Testis (tissue), 2 donors: ENCODE data around the gene MEIOB.

Experiments used
- POLR2A ChIP-seq: fragments of 450-650 bp; IDR thresholded peaks from one replicate; pipeline ENCODE4 v1.6.1; 2017; ENCODE audit warnings: antibody characterized with exemption, mild to moderate bottlenecking, moderate library complexity
- TF ChIP-seq, protein P1 (sequence below), 3 experiments: fragments of 450-650 bp in 2 of 3; fragments of 200-600 bp in 1 of 3; sonication (generic) in 1 of 3; IDR thresholded peaks; one replicate each; pipeline ENCODE4 v1.5.1; 2016 to 2019; ENCODE audit warnings: antibody characterized with exemption in 3 of 3, mild to moderate bottlenecking in 2 of 3, moderate library complexity in 1 of 3

DNA sequence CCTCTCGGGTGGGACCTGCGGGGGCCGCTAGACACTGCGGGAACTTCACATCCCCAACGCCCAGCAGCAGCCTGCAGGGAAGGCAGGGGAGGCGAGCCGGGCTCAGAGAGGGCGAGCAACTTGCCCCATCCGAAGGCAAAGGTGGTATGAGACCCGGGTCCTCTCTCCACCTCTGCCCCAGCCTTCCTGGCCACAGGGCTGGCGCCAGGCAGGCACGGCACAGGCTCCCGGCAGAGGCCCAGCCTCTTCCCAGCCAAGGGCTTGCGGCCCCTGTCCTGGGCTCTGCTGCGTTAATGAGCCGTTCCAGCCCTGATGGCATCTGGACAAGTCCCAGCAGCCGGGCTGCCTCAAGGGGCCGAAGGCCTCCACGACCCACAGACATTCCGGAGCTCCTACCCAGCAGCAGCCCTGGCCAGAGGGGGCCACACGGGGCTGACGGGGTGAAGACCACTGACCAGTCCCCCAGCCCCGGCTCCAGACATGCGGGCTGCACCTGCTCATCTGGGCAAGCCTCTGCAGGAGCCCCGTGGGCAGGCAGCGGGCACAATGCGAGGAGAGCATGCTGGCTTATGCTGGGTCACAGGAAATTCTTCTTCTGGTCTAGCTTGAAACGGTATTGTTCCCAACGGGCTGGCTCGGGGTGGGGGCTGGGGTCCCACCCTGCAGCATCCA lies 47.5 kb upstream of the MEIOB start:
- TF ChIP-seq, protein P1, sequence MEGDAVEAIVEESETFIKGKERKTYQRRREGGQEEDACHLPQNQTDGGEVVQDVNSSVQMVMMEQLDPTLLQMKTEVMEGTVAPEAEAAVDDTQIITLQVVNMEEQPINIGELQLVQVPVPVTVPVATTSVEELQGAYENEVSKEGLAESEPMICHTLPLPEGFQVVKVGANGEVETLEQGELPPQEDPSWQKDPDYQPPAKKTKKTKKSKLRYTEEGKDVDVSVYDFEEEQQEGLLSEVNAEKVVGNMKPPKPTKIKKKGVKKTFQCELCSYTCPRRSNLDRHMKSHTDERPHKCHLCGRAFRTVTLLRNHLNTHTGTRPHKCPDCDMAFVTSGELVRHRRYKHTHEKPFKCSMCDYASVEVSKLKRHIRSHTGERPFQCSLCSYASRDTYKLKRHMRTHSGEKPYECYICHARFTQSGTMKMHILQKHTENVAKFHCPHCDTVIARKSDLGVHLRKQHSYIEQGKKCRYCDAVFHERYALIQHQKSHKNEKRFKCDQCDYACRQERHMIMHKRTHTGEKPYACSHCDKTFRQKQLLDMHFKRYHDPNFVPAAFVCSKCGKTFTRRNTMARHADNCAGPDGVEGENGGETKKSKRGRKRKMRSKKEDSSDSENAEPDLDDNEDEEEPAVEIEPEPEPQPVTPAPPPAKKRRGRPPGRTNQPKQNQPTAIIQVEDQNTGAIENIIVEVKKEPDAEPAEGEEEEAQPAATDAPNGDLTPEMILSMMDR (IDR thresholded peaks at IDR 0.05): no peak
- no peak for TF ChIP-seq POLR2A
